ENCODE data around the gene RNF2.
"Not testable (repeated sequence)": the region's sequence is repeated elsewhere in the genome, so short reads cannot be mapped to it uniquely, and the experiment has no call there.

Gene RNF2

DNA sequence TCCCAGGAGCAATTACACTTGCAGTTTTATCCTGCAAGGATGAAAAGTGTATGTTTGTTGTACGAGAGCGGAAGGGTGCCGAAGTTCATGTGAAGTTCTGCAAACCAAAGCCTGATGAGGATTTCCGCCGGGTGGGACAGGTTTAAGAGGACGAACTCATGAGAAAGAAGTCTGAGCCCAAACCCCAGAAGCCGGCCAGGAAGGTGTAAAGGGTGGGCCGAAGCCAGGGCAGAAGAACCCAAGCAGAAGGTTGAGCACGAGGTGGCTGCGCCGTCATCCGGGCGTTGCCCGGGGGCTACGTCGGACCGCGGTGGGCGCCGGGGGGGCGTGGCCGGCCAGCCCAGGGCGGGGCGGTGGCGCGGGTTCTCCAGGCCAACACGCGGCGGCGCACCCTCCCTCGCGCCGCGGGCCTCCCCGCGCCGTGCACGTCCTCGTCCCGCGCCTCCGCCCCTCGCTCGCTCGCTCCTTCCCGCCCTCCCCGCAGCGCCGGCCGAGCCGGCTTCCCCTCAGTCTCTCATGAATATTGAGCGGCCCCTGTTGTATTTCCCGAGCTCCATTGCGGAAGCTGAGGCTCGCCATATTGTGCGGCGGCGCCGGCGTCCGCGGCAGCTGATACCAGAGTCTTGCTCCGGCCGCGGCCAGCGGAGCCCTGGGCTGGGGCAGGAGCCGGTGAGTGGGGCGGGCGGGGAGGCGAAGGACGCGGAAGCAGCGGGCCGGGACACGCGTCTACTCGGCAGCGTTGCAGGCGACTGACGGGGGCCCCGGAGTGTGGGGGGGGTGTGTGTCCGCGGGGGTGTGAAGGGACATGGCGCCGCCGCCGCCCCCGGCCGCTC is at the start of gene RNF2:
RNF2 (plus strand) TSS at position 578 of the 833 bp plus-strand sequence. CDS start 41,996 bp downstream, outside the sequence.
- DNase-seq (ENCODE audit: low read depth in 2 of 3, low spot score in 2 of 3) = peak; percentile 45 to 67 (median 51)

DNA sequence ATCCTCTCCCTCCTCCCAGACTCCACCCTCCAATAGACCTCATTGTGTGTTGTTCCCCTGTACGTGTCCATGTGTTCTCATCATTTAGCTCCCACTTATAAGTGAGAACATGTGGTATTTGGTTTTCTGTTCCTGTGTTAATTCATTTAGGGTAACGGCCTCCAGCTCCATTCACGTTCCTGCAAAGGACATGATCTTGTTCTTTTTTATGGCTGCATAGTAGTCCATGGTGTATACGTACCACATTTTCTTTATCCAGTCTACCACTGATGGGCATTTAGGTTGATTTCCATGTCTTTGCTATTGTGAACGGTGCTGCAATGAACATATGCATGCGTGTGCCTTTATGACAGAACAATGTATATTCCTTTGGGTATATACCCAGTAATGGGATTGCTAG is 45.4 kb upstream of the RNF2 start:
- DNase-seq (ENCODE audit: low read depth in 2 of 3, low spot score in 2 of 3) = not testable (repeated sequence)

DNA sequence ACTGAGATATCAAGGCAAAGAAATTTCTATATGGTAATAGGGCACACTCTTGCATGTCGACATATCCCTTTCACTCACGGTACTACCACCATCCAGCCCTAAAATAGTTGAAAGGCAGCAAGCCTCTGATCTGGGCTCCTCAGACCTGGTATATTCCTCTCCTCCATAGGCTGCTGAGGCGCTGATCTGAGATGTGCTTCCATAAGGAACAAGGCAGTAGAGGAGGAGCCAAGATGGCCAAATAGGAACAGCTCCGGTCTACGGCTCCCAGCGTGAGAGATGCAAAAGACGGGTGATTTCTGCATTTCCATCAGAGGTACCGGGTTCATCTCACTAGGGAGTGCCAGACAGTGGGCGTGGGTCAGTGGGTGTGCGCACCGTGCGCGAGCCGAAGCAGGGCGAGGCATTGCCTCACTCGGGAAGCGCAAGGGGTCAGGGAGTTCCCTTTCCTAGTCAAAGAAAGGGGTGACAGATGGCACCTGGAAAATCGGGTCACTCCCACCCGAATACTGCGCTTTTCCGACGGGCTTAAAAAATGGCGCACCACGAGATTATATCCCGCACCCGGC is 44.0 kb upstream of the RNF2 start:
- not testable (repeated sequence) for DNase-seq (ENCODE audit: low read depth in 2 of 3, low spot score in 2 of 3)

DNA sequence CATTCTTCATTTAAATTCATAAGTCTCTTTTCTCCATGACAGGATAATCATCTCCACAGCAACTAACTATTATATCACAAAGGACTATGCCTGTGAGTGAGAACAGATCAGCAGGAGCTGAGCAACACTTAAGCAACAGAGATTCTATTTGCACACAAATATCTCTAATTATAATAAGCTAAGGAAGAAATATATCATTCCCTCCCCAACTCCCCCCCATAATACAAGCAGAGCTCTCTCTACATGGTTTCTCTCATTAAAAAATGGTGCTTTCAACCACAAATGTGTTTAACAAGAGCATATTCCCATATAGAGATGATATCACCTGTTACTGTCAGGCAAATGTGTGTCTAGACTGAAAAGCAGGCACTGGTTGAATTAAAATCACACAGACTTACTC is 36.5 kb upstream of the RNF2 start:
- DNase-seq (ENCODE audit: low read depth in 2 of 3, low spot score in 2 of 3) = no peak

DNA sequence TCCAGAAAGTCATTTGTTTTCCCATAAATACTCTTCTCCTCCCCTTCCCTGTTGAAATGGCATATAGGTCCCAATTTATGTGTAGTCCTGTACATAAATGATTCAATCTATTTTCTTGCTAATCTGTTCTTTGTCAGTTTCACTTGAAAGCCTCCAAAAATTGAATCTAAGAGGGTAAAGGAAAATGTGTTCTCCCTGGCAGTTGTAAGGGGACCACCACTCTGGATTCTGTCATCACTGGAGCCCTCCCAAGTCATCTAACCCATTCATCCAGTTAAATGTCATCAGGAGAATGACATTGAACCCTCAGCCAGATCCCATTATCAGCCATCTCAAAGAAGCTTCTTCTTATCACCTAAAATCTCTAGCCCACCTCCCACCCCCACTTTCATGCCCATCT is 35.0 kb upstream of the RNF2 start:
- DNase-seq (ENCODE audit: low read depth in 2 of 3, low spot score in 2 of 3) = no peak

DNA sequence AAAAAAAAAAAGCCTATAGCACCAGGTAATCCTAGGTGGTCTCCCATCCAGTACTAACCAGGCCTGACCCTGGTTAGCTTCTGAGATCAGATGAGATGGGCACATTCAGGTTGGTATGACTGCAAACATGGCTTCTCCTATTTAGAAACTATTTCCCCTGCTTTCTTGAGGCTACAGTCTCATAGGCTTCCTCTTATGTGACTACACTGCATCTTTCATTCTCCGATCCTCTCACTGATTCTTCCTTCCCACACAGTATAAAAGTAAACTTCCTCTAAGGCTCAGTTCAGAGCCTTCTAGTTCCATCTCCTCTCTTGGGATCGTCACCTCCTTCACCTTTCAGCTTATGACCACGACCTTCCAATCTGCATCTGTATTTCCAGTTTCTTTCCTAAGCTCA is 30.4 kb upstream of the RNF2 start:
- no peak for DNase-seq (ENCODE audit: low read depth in 2 of 3, low spot score in 2 of 3)

DNA sequence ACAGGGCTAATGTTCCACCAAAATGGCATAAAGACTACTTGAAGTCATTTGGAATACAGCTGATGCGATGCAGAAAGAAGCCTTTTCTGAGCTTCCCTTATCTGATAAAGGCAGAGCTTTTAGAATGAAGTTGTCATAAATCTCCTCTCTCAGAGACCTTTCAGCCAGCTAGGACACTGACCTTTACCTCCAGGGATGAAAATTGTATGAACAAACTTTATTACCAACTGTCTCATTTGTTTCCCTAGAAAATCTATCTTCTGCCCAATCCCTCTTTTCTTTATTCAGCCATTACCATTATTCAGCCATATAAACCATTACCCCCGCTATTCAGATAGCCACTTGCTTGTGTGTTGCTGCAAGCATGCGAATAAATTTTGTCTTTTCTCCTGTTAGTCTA is 29.7 kb upstream of the RNF2 start:
- no peak for DNase-seq (ENCODE audit: low read depth in 2 of 3, low spot score in 2 of 3)

DNA sequence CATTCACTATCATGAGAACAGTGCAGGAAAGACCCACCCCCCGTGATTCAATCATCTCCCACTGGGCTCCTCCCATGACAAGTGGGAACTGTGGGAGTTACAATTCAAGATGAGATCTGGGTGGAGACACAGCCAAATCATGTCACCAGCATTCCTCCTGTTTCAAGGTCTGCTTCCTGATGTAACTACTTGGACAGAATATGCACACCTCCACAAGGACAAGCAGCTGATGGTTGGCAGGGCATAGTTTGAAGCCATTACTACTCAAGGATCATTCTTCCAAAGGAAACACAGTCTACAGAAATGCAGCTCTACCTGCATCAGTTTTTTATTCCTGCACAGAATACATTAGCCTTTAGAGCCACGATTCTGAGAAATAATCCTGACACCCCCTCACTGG is 28.5 kb upstream of the RNF2 start:
- DNase-seq (ENCODE audit: low read depth in 2 of 3, low spot score in 2 of 3) = no peak

DNA sequence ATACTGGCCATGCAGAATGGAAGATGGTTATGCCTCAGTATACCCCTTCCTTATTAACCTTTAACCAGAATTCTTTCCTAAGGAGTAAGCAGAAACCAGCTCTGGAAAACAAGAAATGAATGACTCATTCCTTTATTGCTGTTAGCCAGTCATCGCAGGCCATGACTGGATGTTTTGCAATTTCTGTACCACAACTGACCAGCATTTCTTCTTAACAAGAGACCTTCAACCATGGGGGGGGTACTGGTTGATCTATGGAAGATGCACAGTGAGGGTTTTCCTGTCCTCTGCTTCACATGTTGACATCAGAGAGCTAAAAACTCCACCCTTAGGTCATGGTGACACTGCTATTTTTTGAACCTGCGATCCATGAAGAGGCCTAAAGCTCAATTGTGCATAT is 28.0 kb upstream of the RNF2 start:
- no peak for DNase-seq (ENCODE audit: low read depth in 2 of 3, low spot score in 2 of 3)

DNA sequence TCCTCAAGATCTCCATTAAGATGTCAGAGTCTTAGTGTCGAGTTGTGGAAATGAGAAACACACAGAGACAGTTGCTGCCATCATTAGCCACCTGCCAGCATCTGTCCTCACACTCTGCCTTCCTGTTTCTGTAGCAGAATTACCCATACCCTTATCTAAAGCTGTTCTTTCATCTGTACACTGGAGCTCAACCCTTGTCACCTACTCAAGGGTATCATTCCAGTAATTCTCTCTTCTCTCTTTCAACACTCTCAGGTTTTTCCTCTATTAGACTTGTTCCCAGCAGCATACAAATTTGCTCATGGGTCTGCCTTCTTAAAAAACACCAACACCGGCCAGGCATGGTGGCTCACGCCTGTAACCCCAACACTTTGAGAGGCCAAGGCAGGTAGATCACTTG is 27.4 kb upstream of the RNF2 start:
- no peak for DNase-seq (ENCODE audit: low read depth in 2 of 3, low spot score in 2 of 3)

DNA sequence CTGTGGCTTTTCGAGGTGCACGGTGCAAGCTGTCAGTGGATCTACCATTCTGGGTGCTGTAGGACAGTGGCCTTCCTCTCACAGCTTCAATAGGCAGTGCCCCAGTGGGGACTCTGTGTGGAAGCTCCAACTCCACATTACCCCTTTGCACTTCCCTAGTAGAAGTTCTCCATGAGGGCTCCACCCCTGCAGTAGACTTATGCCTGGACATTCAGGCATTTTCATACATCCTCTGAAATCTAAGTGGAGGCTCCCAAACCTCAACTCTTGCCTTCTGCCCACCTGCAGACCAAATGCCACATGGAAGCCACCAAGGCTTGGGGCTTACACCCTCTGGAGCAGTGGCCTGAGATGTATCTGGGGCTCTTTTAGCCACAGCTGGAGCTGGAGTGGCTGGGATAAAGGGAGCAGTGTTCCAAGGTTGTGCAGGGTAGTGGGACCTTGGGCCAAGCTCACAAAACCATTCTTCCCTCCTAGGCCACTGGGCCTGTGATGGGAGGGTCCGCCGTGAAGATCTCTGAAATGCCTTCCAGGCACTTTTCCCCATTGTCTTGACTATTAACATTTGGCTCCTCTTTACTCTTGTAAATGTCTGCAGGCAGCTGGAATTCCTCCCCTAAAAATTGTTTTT is 18.0 kb upstream of the RNF2 start:
- DNase-seq (ENCODE audit: low read depth in 2 of 3, low spot score in 2 of 3) = no peak

DNA sequence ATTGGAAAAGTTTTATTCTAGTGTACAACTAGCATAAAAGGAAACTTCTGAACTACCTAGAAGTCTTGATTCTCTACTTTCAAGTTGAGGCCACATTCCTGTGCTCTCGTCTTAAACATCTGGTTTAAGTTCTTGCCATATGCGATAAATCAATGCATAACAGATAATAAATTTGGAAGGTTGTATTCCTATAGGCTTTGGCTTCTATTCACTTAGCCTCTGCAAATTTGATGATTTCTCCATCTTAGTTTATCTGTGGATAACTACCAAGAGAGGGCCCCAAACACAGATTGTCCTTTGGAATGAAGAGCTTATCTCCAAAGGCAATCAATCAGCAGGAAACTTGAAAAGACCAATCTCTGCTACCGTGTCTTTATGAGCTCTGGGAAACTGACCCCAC is 11.7 kb upstream of the RNF2 start:
- no peak for DNase-seq (ENCODE audit: low read depth in 2 of 3, low spot score in 2 of 3)

DNA sequence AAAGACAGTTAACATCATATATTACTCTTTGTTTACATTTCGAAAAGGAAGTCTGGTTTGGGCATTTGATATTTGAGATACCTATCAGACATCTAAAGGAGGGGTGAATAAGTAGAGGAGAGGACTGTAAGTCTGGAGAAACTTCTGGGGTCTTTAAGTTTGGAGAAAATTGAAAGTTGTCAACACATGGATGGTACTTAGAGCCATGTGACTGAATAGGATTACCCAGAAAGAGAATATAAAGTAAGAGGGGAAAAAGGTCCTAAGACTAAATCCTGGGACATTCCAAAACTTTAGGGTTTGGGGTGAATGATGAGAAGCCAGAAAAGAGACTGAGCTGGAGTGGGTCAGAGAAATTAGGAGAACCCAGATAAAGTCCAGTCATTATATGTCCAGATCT is 10.1 kb upstream of the RNF2 start:
- DNase-seq (ENCODE audit: low read depth in 2 of 3, low spot score in 2 of 3) = no peak

DNA sequence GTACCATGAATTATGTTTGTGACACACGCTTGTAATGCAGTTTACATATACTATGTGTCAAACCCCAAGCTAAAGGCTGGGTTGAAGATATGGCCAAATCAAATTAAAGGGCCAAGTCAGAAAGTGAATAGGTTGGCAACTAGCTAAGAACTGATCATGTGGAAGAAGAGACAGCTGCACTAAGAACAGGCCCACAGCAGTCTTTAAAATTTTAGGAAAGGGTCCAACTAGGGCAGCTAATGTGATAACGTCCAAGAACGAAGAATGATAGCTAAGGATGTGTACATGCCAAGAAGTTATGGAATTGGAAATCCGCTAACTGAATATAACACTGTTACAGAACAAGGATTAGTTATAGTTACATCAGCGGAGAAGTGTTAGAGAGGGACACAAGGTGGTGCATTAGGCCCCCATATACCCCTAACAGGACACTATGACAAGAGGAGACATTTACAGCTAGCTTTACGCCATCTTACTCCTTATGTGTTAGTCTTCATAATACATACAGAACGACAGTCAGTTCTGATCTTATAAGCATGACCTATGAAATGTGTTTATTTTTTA is 6.5 kb upstream of the RNF2 start:
- DNase-seq (ENCODE audit: low read depth in 2 of 3, low spot score in 2 of 3) = no peak

DNA sequence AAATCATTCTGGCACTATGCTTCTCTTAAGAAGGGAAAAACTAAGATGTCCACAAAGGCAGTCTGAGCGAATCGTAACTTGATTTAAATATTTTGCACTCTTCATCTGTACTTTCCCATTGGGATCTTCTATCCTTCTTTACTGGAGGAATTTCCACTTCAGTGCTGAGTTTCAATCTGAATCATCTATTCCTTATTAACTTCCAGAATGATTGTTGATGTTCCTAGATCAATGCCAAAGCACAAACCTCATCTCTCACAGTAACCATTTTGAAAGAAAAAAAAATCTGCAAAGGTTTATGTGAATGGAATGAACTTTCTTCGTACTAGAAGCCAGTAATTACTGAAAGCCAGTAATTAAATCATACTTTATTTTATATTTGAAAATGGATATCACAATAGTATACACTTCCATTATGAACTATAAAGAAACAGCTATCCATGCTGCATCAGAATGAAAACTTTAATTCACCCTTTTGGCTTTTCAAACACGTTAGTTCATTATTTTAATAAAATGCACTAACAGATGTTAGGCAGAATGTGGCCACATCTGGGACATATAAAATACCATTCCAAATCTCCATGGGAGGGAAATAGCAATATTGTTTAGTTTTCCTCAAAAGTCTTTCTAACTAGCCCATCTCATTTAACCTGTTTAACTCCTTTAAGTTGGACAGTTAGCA is 5.5 kb upstream of the RNF2 start:
- DNase-seq (ENCODE audit: low read depth in 2 of 3, low spot score in 2 of 3) = no peak

DNA sequence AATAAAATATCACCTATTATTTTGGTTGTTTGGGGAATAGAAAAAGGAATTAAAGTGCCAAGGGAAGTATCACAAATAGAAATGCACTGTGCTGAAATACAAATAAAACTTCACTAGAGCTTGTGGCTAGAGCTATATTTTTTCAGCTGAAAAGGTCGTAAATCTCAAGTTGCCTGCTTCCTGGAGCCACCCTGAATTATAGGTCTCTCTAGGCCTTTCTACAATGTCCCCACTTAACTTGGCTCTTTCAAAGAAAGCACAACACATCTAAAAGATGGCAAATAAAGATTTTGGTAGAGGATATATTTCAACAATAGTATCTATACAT is 5.0 kb upstream of the RNF2 start:
- no peak for DNase-seq (ENCODE audit: low read depth in 2 of 3, low spot score in 2 of 3)

DNA sequence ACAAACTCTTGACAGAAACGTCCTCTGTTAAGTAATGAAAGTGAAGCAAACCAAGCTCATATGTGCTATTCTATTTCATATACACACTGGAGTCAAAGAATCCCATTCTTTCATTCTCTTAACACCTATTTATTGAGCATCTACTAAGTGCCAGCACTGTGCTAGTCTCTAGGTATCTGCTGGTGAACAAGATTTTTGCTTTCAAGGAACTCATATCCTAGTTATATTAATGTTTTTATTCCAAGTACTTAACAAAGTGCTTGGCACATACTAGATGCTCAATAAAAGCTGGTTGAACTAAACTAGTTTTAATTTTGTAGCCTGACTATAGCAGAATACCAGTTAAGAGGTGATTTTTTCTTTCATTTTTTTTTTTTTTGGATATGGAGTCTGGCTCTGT is 3.6 kb upstream of the RNF2 start:
- no peak for DNase-seq (ENCODE audit: low read depth in 2 of 3, low spot score in 2 of 3)

DNA sequence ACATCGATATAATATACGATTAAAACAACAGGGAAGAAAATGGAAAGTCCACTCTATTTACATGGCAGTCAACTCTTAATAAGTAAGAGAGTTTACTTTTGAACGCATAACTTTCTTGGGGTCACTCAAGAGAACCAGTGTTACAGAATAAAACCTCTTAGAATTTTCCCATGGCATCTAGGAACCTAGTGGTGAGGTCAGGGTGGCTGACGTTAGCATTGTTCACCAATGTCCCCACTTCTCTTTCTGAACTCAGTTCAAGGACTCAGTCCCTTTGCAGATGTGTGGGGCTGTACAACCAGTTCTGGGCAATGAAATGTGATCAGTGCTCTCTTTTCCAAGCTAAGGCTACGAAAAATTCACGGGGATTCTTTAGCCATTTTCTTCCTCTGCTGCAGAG is 2.6 kb upstream of the RNF2 start:
- no peak for DNase-seq (ENCODE audit: low read depth in 2 of 3, low spot score in 2 of 3)

DNA sequence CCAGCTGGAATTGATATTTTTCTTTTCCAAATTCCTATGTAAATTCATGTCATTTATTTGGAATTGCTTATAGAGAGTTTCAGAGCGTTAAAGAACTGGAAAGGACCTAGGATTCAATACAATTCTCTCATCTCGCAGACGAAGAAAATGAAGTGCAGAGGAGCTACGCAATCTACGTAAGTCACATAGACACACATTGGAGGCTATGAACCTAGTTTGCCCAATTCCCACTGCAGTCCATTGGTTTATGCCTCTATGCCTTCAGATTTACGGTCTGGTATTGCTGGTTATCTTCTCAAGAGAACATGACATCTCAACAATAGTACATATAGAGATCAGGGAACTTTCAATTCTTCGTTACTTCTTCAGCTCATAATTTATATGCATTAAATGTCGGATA is 971 bp upstream of the RNF2 start:
- DNase-seq (ENCODE audit: low read depth in 2 of 3, low spot score in 2 of 3) = no peak

DNA sequence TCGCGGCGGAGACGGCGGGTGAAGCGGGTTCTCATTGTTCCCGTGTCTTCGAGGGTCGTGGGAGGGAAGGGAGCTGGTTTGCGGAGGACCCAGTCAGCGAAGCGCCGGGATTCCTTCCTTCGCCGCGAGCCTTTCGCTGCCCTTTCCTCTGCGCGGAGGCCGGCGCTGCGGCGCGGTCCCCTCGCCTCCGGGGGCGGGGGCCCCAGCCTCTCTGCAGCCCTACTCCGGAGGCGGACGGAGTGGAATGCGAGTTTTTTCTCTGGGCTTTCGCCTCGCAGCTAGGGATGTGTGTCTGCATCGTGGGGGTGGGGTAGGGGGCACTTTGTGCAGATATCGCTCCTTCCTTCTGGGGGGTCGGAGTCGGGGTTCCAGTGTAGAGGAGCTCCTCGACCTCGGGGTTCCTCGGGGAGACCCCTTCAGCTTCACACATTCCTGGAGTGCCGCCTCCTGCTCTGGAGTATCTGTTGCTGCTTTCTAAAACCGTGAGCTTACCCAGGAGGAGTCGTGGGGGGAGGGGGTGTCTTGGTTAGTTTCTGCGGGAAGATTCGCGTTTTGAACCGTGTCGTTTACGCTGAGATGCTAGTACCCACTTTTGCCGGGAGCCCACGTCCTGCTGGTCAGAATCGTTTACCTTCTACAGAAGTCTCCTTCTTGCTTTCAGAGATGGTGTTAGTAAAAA is 595 bp downstream of the RNF2 start:
- peak; percentile 6 to 23 (median 12) for DNase-seq (ENCODE audit: low read depth in 2 of 3, low spot score in 2 of 3)

DNA sequence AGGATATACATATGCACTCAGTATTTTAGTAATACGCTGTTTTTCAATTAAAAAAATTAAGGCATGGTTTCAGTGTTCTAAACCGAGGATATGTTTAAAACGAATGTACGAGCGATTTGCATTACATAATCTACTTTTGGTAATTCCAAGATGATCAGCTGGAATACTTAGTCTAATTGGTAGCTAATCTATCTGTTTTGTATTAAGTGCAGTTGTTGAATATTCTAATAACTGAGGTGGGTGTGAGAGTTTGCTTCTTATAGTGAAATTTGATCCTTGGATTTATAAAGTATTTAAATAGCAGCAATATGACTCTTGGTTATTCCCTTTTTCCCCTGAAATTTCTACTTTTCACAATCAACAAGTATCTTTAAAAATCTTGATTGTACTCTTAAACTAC is 1.3 kb downstream of the RNF2 start:
- DNase-seq (ENCODE audit: low read depth in 2 of 3, low spot score in 2 of 3) = no peak

Data from activated CD8-positive, alpha-beta memory T cell treated with anti-CD3 and anti-CD28 coated beads for 48 hours (primary cell).